Body of pancreas (tissue), 4 donors: ENCODE data around the gene CLINT1. TPM values are rescaled to one million over a fixed set of nuclear protein-coding genes. Genes with fewer than 3 reads are reported as not detected.

Source experiments
- ATAC-seq: fragments of 150-250 bp; one replicate; pipeline ENCODE4 v1.9.1; 2016
- DNase-seq, 4 donors: peaks; one replicate each; pipeline ENCODE4 v3.0.0-alpha.2; 2019
- H3K27ac ChIP-seq, 4 donors: fragments of 200-600 bp; sonication (generic); 1 replicate in 3 of 4; 2 replicates in 1 of 4; pipeline versions ENCODE4 v1.5.1 to v1.6.1; 2016 to 2019; ENCODE audit warnings: mild to moderate bottlenecking in 1 of 4, mixed read lengths in 1 of 4, moderate library complexity in 1 of 4
- H3K27me3 ChIP-seq, 2 donors: fragments of 200-600 bp; sonication (generic); one replicate each; pipeline ENCODE4 v1.6.0; 2016; ENCODE audit warnings: mild to moderate bottlenecking in 1 of 2
- H3K36me3 ChIP-seq, 2 donors: fragments of 200-600 bp; sonication (generic); replicated peaks in 1 of 2; 2 replicates each; pipeline ENCODE4 v1.5.1; 2016; ENCODE audit warnings: low read depth in 2 of 2; ENCODE audit not compliant: insufficient read depth in 1 of 2
- H3K4me1 ChIP-seq: fragments of 200-600 bp; sonication (generic); one replicate; pipeline ENCODE4 v1.6.0; 2016
- H3K4me3 ChIP-seq, 2 donors: fragments of 200-600 bp; sonication (generic); 1 replicate in 1 of 2; 2 replicates in 1 of 2; pipeline ENCODE4 v1.5.1; 2016 to 2019
- H3K9me3 ChIP-seq, 3 donors: fragments of 200-600 bp; sonication (generic); 1 replicate in 2 of 3; 2 replicates in 1 of 3; pipeline ENCODE4 v1.5.1; 2016
- CTCF ChIP-seq, 7 experiments: fragments of 450-650 bp in 4 of 7; fragments of 200-600 bp in 3 of 7; sonication (generic) in 3 of 7; IDR thresholded peaks; one replicate each; pipeline ENCODE4 v1.5.1; 2016 to 2019; ENCODE audit warnings: antibody characterized with exemption in 7 of 7
- POLR2A ChIP-seq, 3 donors: fragments of 450-650 bp; IDR thresholded peaks; one replicate each; pipeline ENCODE4 v1.6.1; 2016; ENCODE audit warnings: antibody characterized with exemption in 3 of 3, mild to moderate bottlenecking in 2 of 3
- WGBS, 2 donors: methylation state at CpG; one replicate each; pipeline ENCODE4 v1.1.5; 2017; 5-methylcytosine and 5-hydroxymethylcytosine counted together
- intact Hi-C: fragments of 100-400 bp; cut with DNase I; formaldehyde crosslinking; loops from one replicate; pipeline ENCODE4 v1.15.1; 2023
- total RNA-seq, 2 donors: library from RNA; depleted of rRNA; stranded (reverse); fragments of >200 nt; gene quantifications; one replicate each; pipeline ENCODE4 v1.1.0, GENCODE V29; 2016

CLINT1 gene
- total RNA-seq, 2 donors from 2014 or later, result 59.0 to 75.8 TPM

GRCh38 chr5:157842787-157843186 lies 16.2 kb downstream of the CLINT1 start:
- Histone ChIP-seq H3K4me1 (peaks cover 43% of the 10 kb centered on the region), H3K36me3 (no peaks in the 10 kb centered on the region), H3K4me3 (no peak overlapping the region), H3K27ac (peak overlapping the region in 1 of 4 donors; percentile 49), H3K27me3 (no peaks in the 10 kb centered on the region), H3K9me3 (no peaks in the 10 kb centered on the region)
- ATAC-seq (peak; percentile 42), DNase-seq (no peak)
- intact Hi-C loops, result no loop called here
- TF ChIP-seq CTCF (IDR thresholded peaks at IDR 0.05) (no peak), POLR2A (IDR thresholded peaks at IDR 0.05) (no peak)
- WGBS, 2 donors, result 19 to 23% methylated on average over 4 of the region's 4 CpGs

GRCh38 chr5:157842185-157842584 lies 16.8 kb downstream of the CLINT1 start:
- WGBS, 2 donors, result 47 to 70% methylated on average over 5 of the region's 5 CpGs
- H3K4me3 ChIP-seq, result no peak overlapping the region
- peaks cover 49% of the 10 kb centered on the region for H3K4me1 ChIP-seq
- DNase-seq, result no peak
- TF ChIP-seq POLR2A (IDR thresholded peaks at IDR 0.05) (no peak), CTCF (IDR thresholded peaks at IDR 0.05) (no peak)
- H3K27ac ChIP-seq, result no peak overlapping the region
- H3K9me3 ChIP-seq, result no peaks in the 10 kb centered on the region
- intact Hi-C loops, result no loop called here
- no peak for ATAC-seq
- no peaks in the 10 kb centered on the region for H3K27me3 ChIP-seq
- no peaks in the 10 kb centered on the region for H3K36me3 ChIP-seq

- no peaks in the 10 kb centered on the region for H3K9me3 ChIP-seq
- intact Hi-C loops, result no loop called here
- ATAC-seq (no peak), DNase-seq (no peak)
- 73 to 75% methylated on average over 8 of the region's 8 CpGs for WGBS, 2 donors
- H3K4me1 ChIP-seq, result peaks cover 46% of the 10 kb centered on the region
- TF ChIP-seq POLR2A (IDR thresholded peaks at IDR 0.05) (no peak), CTCF (IDR thresholded peaks at IDR 0.05) (no peak)
- H3K36me3 ChIP-seq, result no peaks in the 10 kb centered on the region
- no peak overlapping the region for H3K4me3 ChIP-seq
- H3K27ac ChIP-seq, result no peak overlapping the region
- H3K27me3 ChIP-seq, result no peaks in the 10 kb centered on the region
Observed at GRCh38 chr5:157839157-157839795, 19.7 kb downstream of the CLINT1 start.

GRCh38 chr5:157836121-157836753 lies 22.7 kb downstream of the CLINT1 start:
- Histone ChIP-seq H3K9me3 (no peaks in the 10 kb centered on the region), H3K4me3 (no peak overlapping the region), H3K4me1 (peaks cover 26% of the 10 kb centered on the region), H3K36me3 (no peaks in the 10 kb centered on the region), H3K27ac (no peak overlapping the region), H3K27me3 (no peaks in the 10 kb centered on the region)
- DNase-seq (no peak), ATAC-seq (no peak)
- 83 to 94% methylated on average over 2 of the region's 2 CpGs for WGBS, 2 donors
- intact Hi-C loops, result no loop called here
- TF ChIP-seq POLR2A (IDR thresholded peaks at IDR 0.05) (no peak), CTCF (IDR thresholded peaks at IDR 0.05) (no peak)

- intact Hi-C loops, result no loop called here
- Histone ChIP-seq H3K36me3 (no peaks in the 10 kb centered on the region), H3K27ac (no peak overlapping the region), H3K4me1 (peaks cover 26% of the 10 kb centered on the region), H3K9me3 (no peaks in the 10 kb centered on the region), H3K4me3 (no peak overlapping the region), H3K27me3 (no peaks in the 10 kb centered on the region)
- 53 to 63% methylated on average over 5 of the region's 5 CpGs for WGBS, 2 donors
- TF ChIP-seq CTCF (IDR thresholded peaks at IDR 0.05) (no peak), POLR2A (IDR thresholded peaks at IDR 0.05) (no peak)
- no peak for DNase-seq
- no peak for ATAC-seq
Observed at GRCh38 chr5:157835041-157835440, 23.9 kb downstream of the CLINT1 start.
